ENCODE measurements around the gene PRPS1. TPM values are rescaled to one million over a fixed set of nuclear protein-coding genes. Genes with fewer than 3 reads are reported as not detected.
A peak's percentile ranks its signal among the peaks of the same experiment; 100 is the strongest.

PRPS1 gene
- total and polyA plus RNA-seq, 9 of the 15 experiments (the other 6 are each of a cell fraction or from before 2014, with no cell fraction given) = 47.8 to 175 (median 79.6) TPM

GRCh38 chrX:107628662-107629539, 591 bp downstream of the PRPS1 start (continued):
- TF ChIP-seq CTCFL (IDR thresholded peaks at IDR 0.05; ENCODE audit: borderline replicate concordance, insufficient read depth, low read depth, low read length, poor library complexity, severe bottlenecking) (no peak), ZNF140 (CRISPR knock-in tag; IDR thresholded peaks at IDR 0.05) (no peak), OTX1 (CRISPR knock-in tag; IDR thresholded peaks at IDR 0.05) (no peak), ZFX (CRISPR knock-in tag; IDR thresholded peaks at IDR 0.05) (peak; percentile 69), FOXA1 (IDR thresholded peaks at IDR 0.05; ENCODE audit: borderline replicate concordance) (no peak), ZNF239 (CRISPR knock-in tag; IDR thresholded peaks at IDR 0.05) (no peak), ESRRA (IDR thresholded peaks at IDR 0.05; ENCODE audit: borderline replicate concordance, low read depth) (no peak), CEBPB (tag; IDR thresholded peaks at IDR 0.05) (no peak), GABPB1 (CRISPR knock-in tag; IDR thresholded peaks at IDR 0.05) (0 out of 2 replicates have a peak, but pooled peaks have one; percentile 11), ATF2 (CRISPR knock-in tag; IDR thresholded peaks at IDR 0.05) (no peak), EP400 (IDR thresholded peaks at IDR 0.05) (peak; percentile 45), NRF1 (conservative IDR thresholded peaks at IDR 0.05 in 1 of 2, IDR thresholded peaks at IDR 0.05 in 1 of 2) (no peak), PHF8 (IDR thresholded peaks at IDR 0.05; ENCODE audit: borderline replicate concordance, low read length) (peak; percentile 30; the same call in 1 of the 2 replicates), TAF1 (IDR thresholded peaks at IDR 0.05; ENCODE audit: control insufficient read depth, extremely low read depth, insufficient read depth, low read length, severe bottlenecking) (no peak), GMEB1 (CRISPR knock-in tag; IDR thresholded peaks at IDR 0.05) (no peak), FOXJ3 (CRISPR knock-in tag; IDR thresholded peaks at IDR 0.05) (no peak), XRCC3 (IDR thresholded peaks at IDR 0.05) (no peak), NR2C1 (IDR thresholded peaks at IDR 0.05) (no peak), NR2C1 (tag; IDR thresholded peaks at IDR 0.05) (no peak)
- TF ChIP-seq, protein P1, sequence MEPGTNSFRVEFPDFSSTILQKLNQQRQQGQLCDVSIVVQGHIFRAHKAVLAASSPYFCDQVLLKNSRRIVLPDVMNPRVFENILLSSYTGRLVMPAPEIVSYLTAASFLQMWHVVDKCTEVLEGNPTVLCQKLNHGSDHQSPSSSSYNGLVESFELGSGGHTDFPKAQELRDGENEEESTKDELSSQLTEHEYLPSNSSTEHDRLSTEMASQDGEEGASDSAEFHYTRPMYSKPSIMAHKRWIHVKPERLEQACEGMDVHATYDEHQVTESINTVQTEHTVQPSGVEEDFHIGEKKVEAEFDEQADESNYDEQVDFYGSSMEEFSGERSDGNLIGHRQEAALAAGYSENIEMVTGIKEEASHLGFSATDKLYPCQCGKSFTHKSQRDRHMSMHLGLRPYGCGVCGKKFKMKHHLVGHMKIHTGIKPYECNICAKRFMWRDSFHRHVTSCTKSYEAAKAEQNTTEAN (CRISPR knock-in tag; IDR thresholded peaks at IDR 0.05) = no peak
